Ramos (cell line): ENCODE measurements around the gene TXNDC17.

Experiments
- in situ Hi-C: fragments of 300-500 bp; cut with MboI; formaldehyde crosslinking; loops from one replicate; pipeline ENCODE4 v1.14.3; 2022; ENCODE audit warnings: low sequenced_read_pairs; ENCODE audit not compliant: unreplicated experiment

TXNDC17 gene

GRCh38 chr17:6658411-6658810 lies 17.6 kb downstream of the TXNDC17 start:
- in situ Hi-C loops, result loop anchor here (25.0 kb wide), 1 partner anchor 354 kb away; the partner anchor contains the start of genes BCL6B and RNASEK

GRCh38 chr17:6660101-6660500 lies 19.2 kb downstream of the TXNDC17 start:
- in situ Hi-C loops, result loop anchor here (25.0 kb wide), 1 partner anchor 352 kb away; the partner anchor contains the start of genes BCL6B and RNASEK

GRCh38 chr17:6660805-6661463 lies 20.1 kb downstream of the TXNDC17 start:
- in situ Hi-C loops, result loop anchor here (25.0 kb wide), 1 partner anchor 351 kb away; the partner anchor contains the start of genes BCL6B and RNASEK

- in situ Hi-C loops, result loop anchor here (25.0 kb wide), 1 partner anchor 351 kb away; the partner anchor contains the start of genes BCL6B and RNASEK
Measured at GRCh38 chr17:6661464-6661848, 20.6 kb downstream of the TXNDC17 start.

- in situ Hi-C loops, result loop anchor here (25.0 kb wide), 1 partner anchor 349 kb away; the partner anchor contains the start of genes BCL6B and RNASEK
Measured at GRCh38 chr17:6663200-6663599, 22.3 kb downstream of the TXNDC17 start.

GRCh38 chr17:6666077-6666521 lies 25.2 kb downstream of the TXNDC17 start:
- in situ Hi-C loops, result loop anchor here (25.0 kb wide), 1 partner anchor 346 kb away; the partner anchor contains the start of genes BCL6B and RNASEK

GRCh38 chr17:6666557-6666956 lies 25.7 kb downstream of the TXNDC17 start:
- in situ Hi-C loops, result loop anchor here (25.0 kb wide), 1 partner anchor 346 kb away; the partner anchor contains the start of genes BCL6B and RNASEK

- in situ Hi-C loops, result loop anchor here (25.0 kb wide), 1 partner anchor 345 kb away; the partner anchor contains the start of genes BCL6B and RNASEK
Measured at GRCh38 chr17:6667516-6667915, 26.7 kb downstream of the TXNDC17 start.

GRCh38 chr17:6668219-6668618 lies 27.4 kb downstream of the TXNDC17 start:
- in situ Hi-C loops, result loop anchor here (25.0 kb wide), 1 partner anchor 344 kb away; the partner anchor contains the start of genes BCL6B and RNASEK

GRCh38 chr17:6668727-6669425 lies 28.0 kb downstream of the TXNDC17 start:
- in situ Hi-C loops, result loop anchor here (25.0 kb wide), 1 partner anchor 343 kb away; the partner anchor contains the start of genes BCL6B and RNASEK

- in situ Hi-C loops, result loop anchor here (25.0 kb wide), 1 partner anchor 343 kb away; the partner anchor contains the start of genes BCL6B and RNASEK
Measured at GRCh38 chr17:6669479-6670212, 28.8 kb downstream of the TXNDC17 start.

- in situ Hi-C loops, result loop anchor here (25.0 kb wide), 1 partner anchor 342 kb away; the partner anchor contains the start of genes BCL6B and RNASEK
Measured at GRCh38 chr17:6670571-6670970, 29.7 kb downstream of the TXNDC17 start.

GRCh38 chr17:6670999-6671398 lies 30.1 kb downstream of the TXNDC17 start:
- in situ Hi-C loops, result loop anchor here (25.0 kb wide), 1 partner anchor 341 kb away; the partner anchor contains the start of genes BCL6B and RNASEK

GRCh38 chr17:6671431-6671830 lies 30.6 kb downstream of the TXNDC17 start:
- in situ Hi-C loops, result loop anchor here (25.0 kb wide), 1 partner anchor 341 kb away; the partner anchor contains the start of genes BCL6B and RNASEK

- in situ Hi-C loops, result loop anchor here (25.0 kb wide), 1 partner anchor 338 kb away; the partner anchor contains the start of genes BCL6B and RNASEK
Measured at GRCh38 chr17:6674586-6674985, 33.7 kb downstream of the TXNDC17 start.

GRCh38 chr17:6675201-6675825 lies 34.5 kb downstream of the TXNDC17 start:
- in situ Hi-C loops, result no loop called here

- in situ Hi-C loops, result no loop called here
Measured at GRCh38 chr17:6676802-6677157, 35.9 kb downstream of the TXNDC17 start.

- in situ Hi-C loops, result no loop called here
Measured at GRCh38 chr17:6677158-6677831, 36.4 kb downstream of the TXNDC17 start.

GRCh38 chr17:6677946-6678345 lies 37.1 kb downstream of the TXNDC17 start:
- in situ Hi-C loops, result no loop called here
